Prostate gland (tissue), 2 donors: ENCODE results near the gene ATP1A3. TPM values are rescaled to one million over a fixed set of nuclear protein-coding genes. Genes with fewer than 3 reads are reported as not detected.

Source experiments
- DNase-seq: peaks from one replicate; pipeline ENCODE4 v3.0.0-alpha.2; 2019; ENCODE audit warnings: low spot score
- H3K27ac ChIP-seq, 2 donors: fragments of 200-600 bp; sonication (generic); 2 replicates each; pipeline ENCODE4 v1.5.1; 2017 to 2019
- H3K27me3 ChIP-seq: fragments of 200-600 bp; sonication (generic); replicated peaks from 2 replicates; pipeline ENCODE4 v1.5.1; 2019; ENCODE audit not compliant: insufficient read depth
- H3K36me3 ChIP-seq, 2 donors: fragments of 200-600 bp; sonication (generic); 1 replicate in 1 of 2; 2 replicates in 1 of 2; pipeline versions ENCODE4 v1.5.1 to v1.8.1; 2017 to 2019
- H3K4me1 ChIP-seq: fragments of 200-600 bp; sonication (generic); replicated peaks from 2 replicates; pipeline ENCODE4 v1.5.1; 2019
- H3K4me3 ChIP-seq, 2 donors: fragments of 200-600 bp; sonication (generic); 2 replicates each; pipeline ENCODE4 v1.5.1; 2017 to 2019
- H3K9me3 ChIP-seq: fragments of 200-600 bp; sonication (generic); 2 replicates; pipeline ENCODE4 v1.5.1; 2017
- CTCF ChIP-seq, 4 experiments: fragments of 200-600 bp in 2 of 4; fragments of 450-650 bp in 2 of 4; sonication (generic) in 2 of 4; IDR thresholded peaks; 1 replicate in 3 of 4; 2 replicates in 1 of 4; pipeline ENCODE4 v1.5.1; 2016 to 2019; ENCODE audit warnings: antibody characterized with exemption in 4 of 4, mild to moderate bottlenecking in 2 of 4, moderate library complexity in 2 of 4
- POLR2A ChIP-seq: fragments of 450-650 bp; IDR thresholded peaks from one replicate; pipeline ENCODE4 v1.6.1; 2016; ENCODE audit warnings: antibody characterized with exemption, mild to moderate bottlenecking
- POLR2AphosphoS5 ChIP-seq: sonication (generic); formaldehyde crosslinking; IDR thresholded peaks from one replicate; pipeline ENCODE4 v1.6.1; 2017; ENCODE audit warnings: antibody characterized with exemption
- WGBS: methylation state at CpG from one replicate; pipeline ENCODE4 v1.1.5; 2018; 5-methylcytosine and 5-hydroxymethylcytosine counted together
- intact Hi-C: fragments of 100-400 bp; cut with DNase I; formaldehyde crosslinking; loops from one replicate; pipeline ENCODE4 v1.14.2; 2022
- total RNA-seq, 2 donors: library from RNA; depleted of rRNA; stranded (reverse); fragments of >200 nt; gene quantifications; one replicate each; pipeline ENCODE4 v1.1.0, GENCODE V29; 2016

ATP1A3 gene
- total RNA-seq, 2 donors from 2014 or later = 0.27 to 3.7 TPM

DNA sequence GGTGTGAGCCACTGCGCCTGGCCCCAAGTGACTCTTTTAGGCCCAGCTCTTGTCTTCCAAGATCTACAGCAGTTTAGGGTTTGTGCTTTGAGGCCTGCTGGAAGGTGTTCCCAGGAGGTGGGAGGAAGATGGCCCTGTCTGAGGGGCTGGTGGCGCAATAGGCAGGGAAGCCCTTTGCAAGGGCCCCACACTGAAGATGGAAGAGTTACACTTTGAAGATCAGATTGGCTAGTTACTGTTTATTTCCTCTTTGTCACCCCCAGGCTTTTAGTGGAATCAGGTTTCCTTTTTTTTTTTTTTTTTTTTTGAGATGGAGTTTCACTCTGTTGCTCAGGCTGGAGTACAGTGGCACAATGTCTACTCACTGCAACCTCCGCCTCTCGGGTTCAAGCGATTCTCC, 33.1 kb downstream of the ATP1A3 start:
- H3K27me3 ChIP-seq = no peaks in the 10 kb centered on the region
- H3K9me3 ChIP-seq = no peaks in the 10 kb centered on the region
- WGBS = 89% methylated on average over 5 of the region's 5 CpGs
- no peak overlapping the region for H3K4me3 ChIP-seq
- no peaks in the 10 kb centered on the region for H3K36me3 ChIP-seq
- no peak for DNase-seq
- intact Hi-C loops = no loop called here
- TF ChIP-seq CTCF (IDR thresholded peaks at IDR 0.05) (no peak), POLR2A (no peak), POLR2AphosphoS5 (no peak)
- peaks cover 4% of the 10 kb centered on the region for H3K4me1 ChIP-seq
- no peak overlapping the region for H3K27ac ChIP-seq

- DNase-seq = peak; percentile 88
- Histone ChIP-seq H3K27me3 (no peaks in the 10 kb centered on the region), H3K4me3 (peak within 1 kb of the TSS; percentile 58 to 70), H3K4me1 (peaks cover 4% of the 10 kb centered on the region), H3K36me3 (no peaks in the 10 kb centered on the region), H3K9me3 (no peaks in the 10 kb centered on the region), H3K27ac (peak within 1 kb of the TSS; percentile 82 to 90)
- TF ChIP-seq POLR2AphosphoS5 (peak; percentile 91), POLR2A (peak; percentile 58), CTCF (IDR thresholded peaks at IDR 0.05) (peak in 1 of 4 experiments; percentile 16)
- WGBS = 6% methylated on average over 45 of the region's 46 CpGs
- intact Hi-C loops = loop anchor here (5.0 kb wide), 1 partner anchor 97 kb away; the partner anchor contains the start of gene RPS19
These were observed 34.7 kb downstream of the ATP1A3 start, which contains the start of gene RABAC1 for GRCh38 chr19:41959056-41960053. TSS of gene RABAC1 (minus strand) at chr19:41959321. CDS start at chr19:41959292, 29 bp downstream.

DNA sequence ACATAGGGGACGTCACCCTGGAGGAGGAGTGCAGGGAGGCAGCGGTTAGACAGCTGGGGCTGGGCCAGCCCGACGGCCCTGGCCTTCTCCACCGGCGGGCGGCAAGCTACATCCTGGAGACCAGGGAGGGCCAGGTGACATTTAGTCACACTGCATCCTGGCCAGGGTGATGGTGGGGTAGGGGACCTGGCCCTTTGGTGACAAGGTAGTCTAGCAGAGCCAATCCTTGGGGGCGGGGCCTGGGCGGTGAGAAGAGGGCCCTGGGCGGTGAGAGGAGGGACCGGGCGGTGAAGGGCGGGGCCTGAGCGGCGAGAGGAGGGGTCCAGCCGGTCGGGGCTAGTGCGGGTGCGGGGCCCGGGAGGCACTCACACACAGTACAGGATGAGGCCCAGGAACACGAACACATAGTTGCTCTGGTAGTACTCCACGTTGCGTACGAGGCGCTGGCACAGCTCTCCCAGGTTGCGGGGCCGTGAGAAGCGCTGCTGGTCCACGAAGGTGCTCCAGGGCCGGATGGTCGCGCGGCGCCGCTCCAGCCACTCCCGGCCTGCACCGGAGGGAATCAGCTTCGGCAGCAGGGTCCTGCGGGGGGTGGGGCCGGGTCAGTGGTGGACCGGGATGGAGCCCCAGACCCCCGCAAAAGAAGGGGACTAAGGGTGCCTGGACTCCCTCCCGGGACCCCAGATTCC, 35.5 kb downstream of the ATP1A3 start:
- 3% methylated on average over 37 of the region's 43 CpGs for WGBS
- H3K27ac ChIP-seq = peak overlapping the region; percentile 82 to 90
- peaks cover 4% of the 10 kb centered on the region for H3K4me1 ChIP-seq
- H3K4me3 ChIP-seq = peak overlapping the region; percentile 58 to 70
- H3K36me3 ChIP-seq = no peaks in the 10 kb centered on the region
- intact Hi-C loops = loop anchor here (5.0 kb wide), 1 partner anchor 96 kb away; the partner anchor contains the start of gene RPS19
- DNase-seq = peak; percentile 87
- H3K9me3 ChIP-seq = no peaks in the 10 kb centered on the region
- H3K27me3 ChIP-seq = no peaks in the 10 kb centered on the region
- TF ChIP-seq POLR2AphosphoS5 = peak; percentile 42
- TF ChIP-seq POLR2A = peak; percentile 84
- no peak for TF ChIP-seq CTCF (IDR thresholded peaks at IDR 0.05)

GRCh38 chr19:41957838-41958366, 36.1 kb downstream of the ATP1A3 start:
- Histone ChIP-seq H3K27ac (peak overlapping the region; percentile 82 to 90), H3K27me3 (no peaks in the 10 kb centered on the region), H3K36me3 (no peaks in the 10 kb centered on the region), H3K4me3 (peak overlapping the region; percentile 58 to 70), H3K9me3 (no peaks in the 10 kb centered on the region), H3K4me1 (peaks cover 4% of the 10 kb centered on the region)
- WGBS = 14% methylated on average over 10 of the region's 10 CpGs
- peak; percentile 77 for DNase-seq
- TF ChIP-seq POLR2AphosphoS5 (peak; percentile 90), POLR2A (no peak), CTCF (IDR thresholded peaks at IDR 0.05) (peak; percentile 53 to 96 (median 90))
- intact Hi-C loops = loop anchor here (5.0 kb wide), 1 partner anchor 96 kb away; the partner anchor contains the start of gene RPS19
